ENCODE data around the gene CCL7.

The CCL7 gene

DNA sequence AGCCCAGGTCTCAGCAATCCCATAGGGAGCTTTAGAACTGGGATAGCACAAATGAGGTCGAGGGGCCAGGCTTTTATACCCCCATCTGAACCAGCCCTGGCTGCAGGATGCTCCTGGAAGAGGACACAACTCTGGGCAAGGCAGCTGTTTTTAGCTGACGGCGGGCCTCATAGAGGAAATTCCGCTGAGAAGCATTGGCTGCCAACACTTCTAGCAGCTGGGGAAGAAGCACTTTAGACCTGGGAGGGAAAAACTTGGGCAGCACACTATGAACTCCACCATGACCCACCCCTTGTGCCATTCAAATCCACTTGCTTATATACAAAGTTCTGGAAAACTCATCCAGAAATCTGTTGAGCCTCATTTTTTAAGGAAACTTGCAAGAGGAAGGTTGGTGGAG lies 20.6 kb downstream of the CCL7 start:
- Histone ChIP-seq H3K27me3 (replicated peaks) (no peaks in the 10 kb centered on the region), H3K27ac (no peak overlapping the region), H3K36me3 (replicated peaks) (no peaks in the 10 kb centered on the region), H3K4me3 (ENCODE audit: low read depth, low read length) (no peak overlapping the region)
- DNase-seq, result no peak
- TF ChIP-seq, protein P1, sequence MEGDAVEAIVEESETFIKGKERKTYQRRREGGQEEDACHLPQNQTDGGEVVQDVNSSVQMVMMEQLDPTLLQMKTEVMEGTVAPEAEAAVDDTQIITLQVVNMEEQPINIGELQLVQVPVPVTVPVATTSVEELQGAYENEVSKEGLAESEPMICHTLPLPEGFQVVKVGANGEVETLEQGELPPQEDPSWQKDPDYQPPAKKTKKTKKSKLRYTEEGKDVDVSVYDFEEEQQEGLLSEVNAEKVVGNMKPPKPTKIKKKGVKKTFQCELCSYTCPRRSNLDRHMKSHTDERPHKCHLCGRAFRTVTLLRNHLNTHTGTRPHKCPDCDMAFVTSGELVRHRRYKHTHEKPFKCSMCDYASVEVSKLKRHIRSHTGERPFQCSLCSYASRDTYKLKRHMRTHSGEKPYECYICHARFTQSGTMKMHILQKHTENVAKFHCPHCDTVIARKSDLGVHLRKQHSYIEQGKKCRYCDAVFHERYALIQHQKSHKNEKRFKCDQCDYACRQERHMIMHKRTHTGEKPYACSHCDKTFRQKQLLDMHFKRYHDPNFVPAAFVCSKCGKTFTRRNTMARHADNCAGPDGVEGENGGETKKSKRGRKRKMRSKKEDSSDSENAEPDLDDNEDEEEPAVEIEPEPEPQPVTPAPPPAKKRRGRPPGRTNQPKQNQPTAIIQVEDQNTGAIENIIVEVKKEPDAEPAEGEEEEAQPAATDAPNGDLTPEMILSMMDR (IDR thresholded peaks at IDR 0.05; ENCODE audit: low read depth, low read length, missing control alignments), result no peak
- in situ Hi-C loops (cut with HindIII; ENCODE audit: low pct_ligation_motif_present, low sequenced_read_pairs), result no loop called here

DNA sequence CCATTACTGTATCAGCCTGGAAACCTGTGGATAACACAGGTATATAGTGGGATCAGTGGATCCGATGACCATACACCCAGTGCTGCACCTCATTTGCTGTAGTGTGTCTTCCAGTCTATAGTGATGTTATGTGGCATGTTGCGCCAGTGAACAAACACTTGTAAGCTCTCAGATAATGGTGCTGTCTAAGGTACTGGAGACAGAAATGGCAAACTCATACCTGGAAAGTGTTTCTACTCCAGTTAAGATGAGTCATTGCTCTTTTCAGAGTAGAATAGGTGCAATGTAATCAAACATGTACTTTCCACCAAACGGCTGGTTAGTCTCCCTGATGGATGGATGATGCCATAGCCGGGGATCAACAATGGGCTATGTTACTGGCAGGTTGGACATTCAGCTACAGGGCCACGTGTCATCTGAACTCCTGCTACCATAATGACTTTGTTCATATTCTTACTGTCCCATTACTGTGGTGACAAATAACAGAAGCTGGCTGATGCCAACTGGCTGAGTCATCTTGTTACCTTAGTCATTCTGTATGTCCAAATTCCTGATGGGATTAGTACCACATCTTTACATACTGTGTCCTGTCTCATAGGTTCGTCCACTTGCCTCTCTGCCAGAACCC lies 21.8 kb downstream of the CCL7 start:
- Histone ChIP-seq H3K36me3 (replicated peaks) (no peaks in the 10 kb centered on the region), H3K27me3 (replicated peaks) (no peaks in the 10 kb centered on the region), H3K4me3 (ENCODE audit: low read depth, low read length) (no peak overlapping the region), H3K27ac (no peak overlapping the region)
- TF ChIP-seq, protein P1 (IDR thresholded peaks at IDR 0.05; ENCODE audit: low read depth, low read length, missing control alignments), result no peak
- in situ Hi-C loops (cut with HindIII; ENCODE audit: low pct_ligation_motif_present, low sequenced_read_pairs), result no loop called here
- DNase-seq, result no peak

DNA sequence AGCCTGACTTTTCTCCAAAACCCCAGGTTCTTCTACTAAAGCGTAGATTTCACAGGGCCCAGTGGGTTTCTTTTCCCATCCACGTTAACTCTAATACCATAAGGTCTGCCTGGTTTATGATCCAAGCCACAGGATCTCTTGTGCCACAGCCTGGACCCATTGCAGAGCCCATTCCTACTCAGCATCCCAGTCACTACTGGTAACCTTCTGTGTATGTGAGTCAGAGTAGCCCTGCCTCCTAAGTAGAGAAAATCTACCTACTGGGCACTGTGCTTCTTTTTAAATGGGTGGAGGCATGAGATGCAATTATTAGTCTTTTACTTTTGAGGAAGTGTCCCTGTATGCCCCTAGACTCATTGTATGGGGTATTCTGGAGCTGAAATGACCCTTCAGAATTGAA lies 29.0 kb downstream of the CCL7 start:
- no peaks in the 10 kb centered on the region for H3K27me3 ChIP-seq (replicated peaks)
- H3K27ac ChIP-seq, result no peak overlapping the region
- no peak for DNase-seq
- H3K4me3 ChIP-seq (ENCODE audit: low read depth, low read length), result no peak overlapping the region
- TF ChIP-seq, protein P1 (IDR thresholded peaks at IDR 0.05; ENCODE audit: low read depth, low read length, missing control alignments), result no peak
- H3K36me3 ChIP-seq (replicated peaks), result no peaks in the 10 kb centered on the region
- in situ Hi-C loops (cut with HindIII; ENCODE audit: low pct_ligation_motif_present, low sequenced_read_pairs), result no loop called here

DNA sequence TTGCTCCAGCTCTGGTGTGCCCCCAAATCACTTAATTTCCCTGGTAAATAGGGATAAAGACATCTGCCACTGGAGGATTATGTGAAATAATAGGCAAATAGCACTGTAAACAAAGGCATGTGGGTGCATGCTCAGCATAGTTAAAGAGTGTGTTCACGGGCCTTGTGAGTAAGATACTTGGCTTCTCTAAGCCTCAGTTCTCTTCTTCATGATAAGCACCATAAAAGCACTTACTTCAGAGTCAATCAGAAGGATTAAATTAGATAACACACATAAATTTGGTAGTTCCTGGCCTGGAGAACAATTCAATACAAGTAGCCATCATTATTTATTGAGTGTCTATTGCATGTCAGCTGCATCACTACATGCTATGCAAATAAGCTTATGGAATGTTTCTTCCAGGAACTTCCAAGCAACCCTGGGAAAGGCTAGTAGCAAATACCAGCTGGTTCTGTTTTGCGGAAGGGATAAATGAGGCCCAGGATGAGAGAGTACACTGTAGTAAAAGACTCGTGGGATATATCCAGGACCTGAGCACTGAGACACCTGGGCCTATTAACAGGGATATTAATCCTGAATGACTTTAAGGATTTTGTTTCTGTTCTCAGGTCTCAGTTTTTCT lies 30.0 kb downstream of the CCL7 start:
- peak overlapping the region; percentile 0 for H3K27ac ChIP-seq
- no peak overlapping the region for H3K4me3 ChIP-seq (ENCODE audit: low read depth, low read length)
- TF ChIP-seq, protein P1 (IDR thresholded peaks at IDR 0.05; ENCODE audit: low read depth, low read length, missing control alignments), result no peak
- no peaks in the 10 kb centered on the region for H3K36me3 ChIP-seq (replicated peaks)
- no peaks in the 10 kb centered on the region for H3K27me3 ChIP-seq (replicated peaks)
- DNase-seq, result peak; percentile 15
- in situ Hi-C loops (cut with HindIII; ENCODE audit: low pct_ligation_motif_present, low sequenced_read_pairs), result no loop called here

DNA sequence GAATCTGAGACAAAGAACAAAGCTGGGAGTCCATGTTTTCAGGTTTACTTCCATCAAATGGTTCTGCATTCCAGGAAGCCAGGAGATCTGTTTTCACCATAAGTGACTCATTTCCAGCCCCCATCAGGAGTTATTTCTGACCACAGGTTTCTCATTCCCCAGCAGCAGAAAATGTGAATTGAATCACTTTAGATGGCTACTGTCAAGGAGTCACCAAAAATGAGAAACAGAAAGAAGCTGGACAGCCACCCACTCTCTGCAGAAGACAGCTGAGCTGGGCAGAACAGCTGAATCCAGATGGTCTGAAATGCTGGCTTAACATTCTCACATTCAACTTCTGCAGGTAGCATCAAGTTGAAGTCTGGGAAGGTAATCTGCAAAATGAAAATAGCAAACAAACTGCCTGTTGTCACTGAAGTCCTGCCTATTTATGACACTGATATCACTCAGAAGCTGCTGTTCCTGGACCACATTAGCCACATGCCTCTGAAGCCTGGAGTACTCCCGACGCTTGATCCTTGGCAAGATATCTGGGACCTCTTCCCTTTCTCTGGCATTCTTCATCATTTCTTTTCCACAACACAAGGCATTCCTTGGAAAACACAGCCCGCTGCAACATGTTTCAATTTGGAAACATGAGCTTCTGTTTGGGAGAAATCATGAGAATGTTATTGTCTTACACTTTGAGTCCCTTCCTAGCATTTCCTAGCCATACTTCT lies 30.8 kb downstream of the CCL7 start:
- Histone ChIP-seq H3K27ac (no peak overlapping the region), H3K27me3 (replicated peaks) (no peaks in the 10 kb centered on the region), H3K36me3 (replicated peaks) (no peaks in the 10 kb centered on the region), H3K4me3 (ENCODE audit: low read depth, low read length) (no peak overlapping the region)
- in situ Hi-C loops (cut with HindIII; ENCODE audit: low pct_ligation_motif_present, low sequenced_read_pairs), result no loop called here
- TF ChIP-seq, protein P1 (IDR thresholded peaks at IDR 0.05; ENCODE audit: low read depth, low read length, missing control alignments), result no peak
- DNase-seq, result peak; percentile 20
